ENCODE results near the gene ALX4.

The ALX4 gene

DNA sequence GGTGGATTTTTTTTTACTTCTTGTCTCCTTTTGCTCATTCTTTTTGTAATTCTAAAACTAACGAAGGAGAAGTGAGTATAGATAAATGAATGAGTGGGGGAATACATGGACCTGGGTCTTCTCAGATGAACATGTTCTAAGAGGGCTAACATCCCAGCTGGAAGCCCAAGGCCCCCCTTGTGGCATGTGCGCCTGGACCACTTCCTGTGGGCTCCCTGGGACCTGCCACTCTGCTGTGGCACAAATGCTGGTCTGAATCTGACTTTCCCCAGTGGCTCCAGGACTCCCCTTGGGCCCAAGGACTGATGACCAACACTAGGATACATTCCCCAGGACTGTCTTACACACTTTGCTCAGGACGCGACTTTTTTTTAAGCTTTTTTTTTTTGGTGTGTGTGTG, 32.7 kb upstream of the ALX4 start:
- H3K79me2 ChIP-seq (ENCODE audit: low read length) = no peaks in the 10 kb centered on the region
- no peaks in the 10 kb centered on the region for H3K36me3 ChIP-seq (replicated peaks; ENCODE audit: low read depth, low read length)
- H2AFZ ChIP-seq (ENCODE audit: low read depth, low read length) = no peak overlapping the region
- no peaks in the 10 kb centered on the region for H3K4me1 ChIP-seq (ENCODE audit: low read length)
- no peaks in the 10 kb centered on the region for H4K20me1 ChIP-seq (ENCODE audit: insufficient read depth, low read length)
- no peak overlapping the region for H3K9ac ChIP-seq (ENCODE audit: low read length)
- H3K27me3 ChIP-seq (ENCODE audit: low read depth, low read length) = peaks cover 23% of the 10 kb centered on the region
- H3K9me3 ChIP-seq (ENCODE audit: insufficient read depth, low read length) = no peaks in the 10 kb centered on the region
- no peak overlapping the region for H3K4me2 ChIP-seq (ENCODE audit: low read length)
- no peak overlapping the region for H3K4me3 ChIP-seq (ENCODE audit: low read length)
- H3K27ac ChIP-seq (ENCODE audit: low read length) = no peak overlapping the region
- TF ChIP-seq, protein P1, sequence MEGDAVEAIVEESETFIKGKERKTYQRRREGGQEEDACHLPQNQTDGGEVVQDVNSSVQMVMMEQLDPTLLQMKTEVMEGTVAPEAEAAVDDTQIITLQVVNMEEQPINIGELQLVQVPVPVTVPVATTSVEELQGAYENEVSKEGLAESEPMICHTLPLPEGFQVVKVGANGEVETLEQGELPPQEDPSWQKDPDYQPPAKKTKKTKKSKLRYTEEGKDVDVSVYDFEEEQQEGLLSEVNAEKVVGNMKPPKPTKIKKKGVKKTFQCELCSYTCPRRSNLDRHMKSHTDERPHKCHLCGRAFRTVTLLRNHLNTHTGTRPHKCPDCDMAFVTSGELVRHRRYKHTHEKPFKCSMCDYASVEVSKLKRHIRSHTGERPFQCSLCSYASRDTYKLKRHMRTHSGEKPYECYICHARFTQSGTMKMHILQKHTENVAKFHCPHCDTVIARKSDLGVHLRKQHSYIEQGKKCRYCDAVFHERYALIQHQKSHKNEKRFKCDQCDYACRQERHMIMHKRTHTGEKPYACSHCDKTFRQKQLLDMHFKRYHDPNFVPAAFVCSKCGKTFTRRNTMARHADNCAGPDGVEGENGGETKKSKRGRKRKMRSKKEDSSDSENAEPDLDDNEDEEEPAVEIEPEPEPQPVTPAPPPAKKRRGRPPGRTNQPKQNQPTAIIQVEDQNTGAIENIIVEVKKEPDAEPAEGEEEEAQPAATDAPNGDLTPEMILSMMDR (IDR thresholded peaks at IDR 0.05; ENCODE audit: low read depth, low read length) = no peak
- no peak for TF ChIP-seq EZH2phosphoT487 (IDR thresholded peaks at IDR 0.05; ENCODE audit: low read depth)

DNA sequence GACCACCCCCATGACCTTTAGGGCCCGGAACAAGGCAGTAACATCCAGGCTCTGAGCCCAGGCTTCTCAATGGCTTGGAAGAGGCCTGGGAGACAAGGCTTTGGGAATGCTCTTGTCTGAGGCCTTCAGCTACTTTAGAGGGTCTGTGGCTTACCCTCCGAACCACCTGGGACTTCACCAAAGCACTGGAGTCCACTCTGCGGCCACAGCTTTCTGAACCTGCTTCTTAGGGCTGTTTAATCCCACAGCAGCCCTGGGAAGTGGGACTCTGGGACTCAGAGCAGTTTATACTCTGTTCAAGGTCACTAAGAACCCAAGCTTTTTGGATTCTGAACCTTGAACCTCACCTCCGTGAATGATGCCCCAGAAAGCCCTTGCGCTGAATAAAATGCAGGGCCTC, 30.7 kb upstream of the ALX4 start:
- Histone ChIP-seq H3K27ac (ENCODE audit: low read length) (no peak overlapping the region), H3K36me3 (replicated peaks; ENCODE audit: low read depth, low read length) (no peaks in the 10 kb centered on the region), H3K79me2 (ENCODE audit: low read length) (no peaks in the 10 kb centered on the region), H3K4me1 (ENCODE audit: low read length) (no peaks in the 10 kb centered on the region), H3K9ac (ENCODE audit: low read length) (no peak overlapping the region), H3K4me3 (ENCODE audit: low read length) (no peak overlapping the region), H4K20me1 (ENCODE audit: insufficient read depth, low read length) (no peaks in the 10 kb centered on the region), H3K9me3 (ENCODE audit: insufficient read depth, low read length) (no peaks in the 10 kb centered on the region), H2AFZ (ENCODE audit: low read depth, low read length) (no peak overlapping the region), H3K4me2 (ENCODE audit: low read length) (no peak overlapping the region), H3K27me3 (ENCODE audit: low read depth, low read length) (peaks cover 30% of the 10 kb centered on the region)
- no peak for TF ChIP-seq EZH2phosphoT487 (IDR thresholded peaks at IDR 0.05; ENCODE audit: low read depth)
- TF ChIP-seq, protein P1 (IDR thresholded peaks at IDR 0.05; ENCODE audit: low read depth, low read length) = no peak

DNA sequence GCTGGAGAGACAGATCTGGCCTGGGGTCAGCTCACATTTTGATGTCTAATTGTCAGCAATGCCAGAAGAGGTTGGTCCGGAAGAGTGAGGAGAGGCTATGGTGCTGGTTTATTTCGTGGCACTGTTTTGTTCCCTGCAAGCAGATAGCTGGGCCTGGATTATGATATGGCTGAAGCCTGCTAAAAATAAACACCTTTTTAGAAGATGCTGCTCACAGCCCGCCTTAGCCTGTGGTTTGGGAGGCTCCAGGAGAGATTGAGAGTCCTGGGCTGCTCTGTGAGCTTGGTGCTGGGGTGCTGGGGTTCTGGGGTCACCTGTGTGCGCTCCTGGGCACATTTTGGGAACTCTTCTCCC, 29.6 kb upstream of the ALX4 start:
- Histone ChIP-seq H3K4me3 (ENCODE audit: low read length) (no peak overlapping the region), H4K20me1 (ENCODE audit: insufficient read depth, low read length) (no peaks in the 10 kb centered on the region), H3K4me2 (ENCODE audit: low read length) (no peak overlapping the region), H3K4me1 (ENCODE audit: low read length) (no peaks in the 10 kb centered on the region), H3K36me3 (replicated peaks; ENCODE audit: low read depth, low read length) (no peaks in the 10 kb centered on the region), H3K9me3 (ENCODE audit: insufficient read depth, low read length) (no peaks in the 10 kb centered on the region), H2AFZ (ENCODE audit: low read depth, low read length) (no peak overlapping the region), H3K27me3 (ENCODE audit: low read depth, low read length) (peaks cover 27% of the 10 kb centered on the region), H3K27ac (ENCODE audit: low read length) (no peak overlapping the region), H3K9ac (ENCODE audit: low read length) (no peak overlapping the region), H3K79me2 (ENCODE audit: low read length) (no peaks in the 10 kb centered on the region)
- TF ChIP-seq, protein P1 (IDR thresholded peaks at IDR 0.05; ENCODE audit: low read depth, low read length) = no peak
- no peak for TF ChIP-seq EZH2phosphoT487 (IDR thresholded peaks at IDR 0.05; ENCODE audit: low read depth)

DNA sequence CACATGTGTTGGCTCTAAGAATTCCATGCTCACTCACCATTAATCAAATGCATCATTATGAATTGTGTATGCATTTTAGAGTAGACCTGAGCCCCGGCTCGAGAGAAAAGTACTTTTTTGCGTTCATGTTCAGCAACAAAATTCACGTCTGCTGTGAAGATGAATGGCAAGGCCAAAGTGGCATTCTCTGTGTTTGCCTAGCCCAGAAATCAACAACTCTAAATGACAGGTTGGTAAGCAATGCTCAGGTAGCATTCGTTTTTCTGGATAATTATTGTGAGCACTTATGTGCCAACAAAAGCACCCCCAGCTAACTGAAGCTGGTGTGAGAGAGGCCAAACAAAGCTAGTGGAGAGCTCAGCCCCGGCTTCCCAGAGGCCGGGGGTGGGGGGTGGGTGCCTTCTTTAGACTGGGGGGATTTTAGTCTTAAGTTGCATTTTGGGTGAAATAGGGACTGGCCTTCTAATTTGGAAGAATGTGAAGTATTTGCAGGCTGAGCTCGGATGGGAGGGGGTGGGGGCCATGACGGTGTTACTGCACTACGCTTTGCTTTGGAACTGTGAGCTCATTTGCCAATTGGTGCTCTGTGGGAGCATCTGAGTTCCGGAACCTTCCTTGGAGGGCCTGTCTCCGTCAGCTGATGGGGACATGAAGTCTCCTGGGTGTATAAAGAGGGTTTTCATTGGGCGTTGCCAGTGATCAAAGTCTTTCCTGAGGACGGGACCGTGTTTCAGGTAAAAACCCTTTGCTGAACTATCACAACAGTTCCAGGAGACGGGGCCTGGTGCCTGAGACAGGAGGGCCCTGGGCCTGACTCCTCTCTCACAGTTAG, 29.0 kb upstream of the ALX4 start:
- H3K4me2 ChIP-seq (ENCODE audit: low read length) = no peak overlapping the region
- no peaks in the 10 kb centered on the region for H3K4me1 ChIP-seq (ENCODE audit: low read length)
- H3K27me3 ChIP-seq (ENCODE audit: low read depth, low read length) = peaks cover 30% of the 10 kb centered on the region
- H3K9ac ChIP-seq (ENCODE audit: low read length) = no peak overlapping the region
- TF ChIP-seq, protein P1 (IDR thresholded peaks at IDR 0.05; ENCODE audit: low read depth, low read length) = no peak
- TF ChIP-seq EZH2phosphoT487 (IDR thresholded peaks at IDR 0.05; ENCODE audit: low read depth) = no peak
- no peak overlapping the region for H2AFZ ChIP-seq (ENCODE audit: low read depth, low read length)
- H3K27ac ChIP-seq (ENCODE audit: low read length) = no peak overlapping the region
- H3K79me2 ChIP-seq (ENCODE audit: low read length) = no peaks in the 10 kb centered on the region
- H3K4me3 ChIP-seq (ENCODE audit: low read length) = no peak overlapping the region
- no peaks in the 10 kb centered on the region for H3K9me3 ChIP-seq (ENCODE audit: insufficient read depth, low read length)
- H4K20me1 ChIP-seq (ENCODE audit: insufficient read depth, low read length) = no peaks in the 10 kb centered on the region
- no peaks in the 10 kb centered on the region for H3K36me3 ChIP-seq (replicated peaks; ENCODE audit: low read depth, low read length)
